Fibroblast of villous mesenchyme (primary cell): ENCODE results near the gene VWA7. TPM values are rescaled to one million over a fixed set of nuclear protein-coding genes. Genes with fewer than 3 reads are reported as not detected.

ENCODE experiments used
- DNase-seq: peaks from one replicate; pipeline ENCODE4 v3.0.0-alpha.2; 2010; ENCODE audit warnings: low read depth
- H3K4me3 ChIP-seq: 2 replicates; pipeline ENCODE4 v1.5.1; 2011; ENCODE audit warnings: low read depth, mild to moderate bottlenecking, low read length
- CTCF ChIP-seq: IDR thresholded peaks from 2 replicates; pipeline ENCODE4 v1.5.1; 2012; ENCODE audit warnings: low read depth, mild to moderate bottlenecking, low read length; ENCODE audit not compliant: insufficient read depth
- total RNA-seq: library from RNA; depleted of rRNA; stranded (reverse); fragments of >200 nt; gene quantifications from 2 replicates; pipeline ENCODE4 v1.2.3, GENCODE V29; 2012

The VWA7 gene
- total RNA-seq, 1 donor = under 0.01 TPM

- DNase-seq = no peak
- peak overlapping the region; percentile 93 for H3K4me3 ChIP-seq
- TF ChIP-seq CTCF = no peak
Measured at GRCh38 chr6:31730631-31731086, 46.5 kb downstream of the VWA7 start.

- TF ChIP-seq CTCF = no peak
- H3K4me3 ChIP-seq = peak overlapping the region; percentile 93
- DNase-seq = peak; percentile 92
Measured at GRCh38 chr6:31729979-31730630, 47.0 kb downstream of the VWA7 start.

- TF ChIP-seq CTCF = peak; percentile 66
Measured at GRCh38 chr6:31729515-31729978, 47.6 kb downstream of the VWA7 start.

GRCh38 chr6:31728767-31729514 is 48.2 kb downstream of the VWA7 start, which contains the start of gene DDAH2:
DDAH2 (minus strand) TSS chr6:31729299; CDS start chr6:31729161, 138 bp downstream.
- no peak for TF ChIP-seq CTCF
- DNase-seq = no peak
- peak within 1 kb of the TSS; percentile 93 for H3K4me3 ChIP-seq

More at GRCh38 chr6:31729515-31729978, 47.6 kb downstream of the VWA7 start:
- peak; percentile 90 for DNase-seq
- peak overlapping the region; percentile 93 for H3K4me3 ChIP-seq

GRCh38 chr6:31727717-31728671 is 49.1 kb downstream of the VWA7 start:
- TF ChIP-seq CTCF = no peak
- H3K4me3 ChIP-seq = peak overlapping the region; percentile 93
- DNase-seq = no peak

- DNase-seq = no peak
- no peak for TF ChIP-seq CTCF
- no peak overlapping the region for H3K4me3 ChIP-seq
Measured at GRCh38 chr6:31727034-31727716, 50.0 kb downstream of the VWA7 start.
